HepG2 (cell line): ENCODE data around the gene GNAZ. TPM values are rescaled to one million over a fixed set of nuclear protein-coding genes. Genes with fewer than 3 reads are reported as not detected.
A peak's percentile ranks its signal among the peaks of the same experiment; 100 is the strongest.

ENCODE experiments used
- ATAC-seq: fragments of 200-7000 bp; cut with Tn5 transposase; 3 replicates; pipeline ENCODE4 v1.9.1; 2020; ENCODE audit warnings: mild to moderate bottlenecking, moderate library complexity
- BruUV-seq: library from RNA; stranded (reverse); fragments of 400-500 nt; replicated peaks from 2 replicates; lab custom pipeline; 2021; lab: Mats Ljungman, UMichigan
- CTCF ChIA-PET: fragments of 300-600 bp; formaldehyde crosslinking; extraction: SDS; loops from one replicate; lab custom pipeline; 2021; ENCODE audit warnings: low total read pairs, inconsistent platforms, low intra/inter-chr PET ratio; lab: Yijun Ruan, JAX
- POLR2A ChIA-PET: fragments of 350-600 bp; sonication (Branson Sonifier 250); formaldehyde crosslinking; loops from one replicate; lab custom pipeline; 2020; ENCODE audit warnings: antibody characterized with exemption, inconsistent platforms; lab: Yijun Ruan, JAX
- DNase-seq: peaks from one replicate; pipeline ENCODE4 v3.0.0-alpha.2; 2015; ENCODE audit warnings: low spot score
- FAIRE-seq: peaks from 3 replicates; lab custom pipeline; 2011; peaks lifted over from hg19 to GRCh38; lab: Jason Lieb, UNC
- H2AFZ ChIP-seq: one replicate; pipeline ENCODE4 v1.6.1; 2011; ENCODE audit warnings: low read length, inconsistent platforms
- H3K27ac ChIP-seq: fragments of 300-600 bp; 3 replicates; pipeline ENCODE4 v1.8.0; 2011; ENCODE audit warnings: mixed run types, mild to moderate bottlenecking, mixed read lengths, low read length, inconsistent platforms; ENCODE audit not compliant: insufficient read depth; ENCODE audit errors: extremely low read length
- H3K27me3 ChIP-seq, 2 experiments: fragments of 200-600 bp in 1 of 2; 2 replicates in 1 of 2; 3 replicates in 1 of 2; pipeline versions ENCODE4 v1.6.0 to v1.8.0; 2011; ENCODE audit warnings: low read length in 2 of 2, mild to moderate bottlenecking in 2 of 2, moderate library complexity in 2 of 2, inconsistent platforms in 1 of 2; ENCODE audit not compliant: insufficient read depth in 2 of 2, control insufficient read depth in 1 of 2
- H3K36me3 ChIP-seq, 2 experiments: fragments of 200-600 bp in 1 of 2; replicated peaks in 1 of 2; 2 replicates in 1 of 2; 3 replicates in 1 of 2; pipeline versions ENCODE4 v1.5.1 to v1.8.0; 2011; ENCODE audit warnings: low read length in 2 of 2, inconsistent platforms in 1 of 2; ENCODE audit not compliant: insufficient read depth in 2 of 2, control insufficient read depth in 1 of 2
- H3K4me1 ChIP-seq: 2 replicates; pipeline ENCODE4 v1.5.1; 2012; ENCODE audit warnings: low read length, inconsistent platforms; ENCODE audit not compliant: insufficient read depth
- H3K4me2 ChIP-seq: 2 replicates; pipeline ENCODE4 v1.6.0; 2011; ENCODE audit warnings: low read depth, low read length, inconsistent platforms
- H3K4me3 ChIP-seq, 3 experiments: fragments of 200-600 bp in 1 of 3; sonication (generic), shearing (Covaris generic) in 1 of 3; replicated peaks in 1 of 3; 2 replicates each; pipeline ENCODE4 v1.5.1; 2011 to 2016; ENCODE audit warnings: low read length in 3 of 3, inconsistent platforms in 2 of 3, low read depth in 2 of 3, mild to moderate bottlenecking in 2 of 3, control low read depth in 1 of 3, mixed read lengths in 1 of 3; ENCODE audit not compliant: insufficient read depth in 1 of 3
- H3K79me2 ChIP-seq: one replicate; pipeline ENCODE4 v1.6.1; 2011; ENCODE audit warnings: low read length, inconsistent platforms; ENCODE audit not compliant: insufficient read depth
- H3K9ac ChIP-seq: 2 replicates; pipeline ENCODE4 v1.6.0; 2011; ENCODE audit warnings: mild to moderate bottlenecking, low read depth, low read length, inconsistent platforms; ENCODE audit not compliant: insufficient read depth
- H3K9me3 ChIP-seq: 2 replicates; pipeline ENCODE4 v1.5.1; 2012; ENCODE audit warnings: mild to moderate bottlenecking, low read length
- H4K20me1 ChIP-seq: 2 replicates; pipeline ENCODE4 v1.6.0; 2011; ENCODE audit warnings: inconsistent platforms, mild to moderate bottlenecking, low read length, moderate library complexity; ENCODE audit not compliant: insufficient read depth
- AGO2 ChIP-seq: fragments of 200-400 bp; formaldehyde crosslinking; optimal IDR thresholded peaks from 2 replicates; pipeline ENCODE3; 2017; ENCODE audit warnings: mild to moderate bottlenecking, low read depth, low read length, moderate library complexity
- GLMP ChIP-seq: sonication (generic); formaldehyde crosslinking; IDR thresholded peaks from 2 replicates; pipeline ENCODE4 v1.9.0; 2021; ENCODE audit warnings: missing genetic modification reagents, mild to moderate bottlenecking, borderline replicate concordance
- HNRNPUL1 ChIP-seq: fragments of 200-400 bp; formaldehyde crosslinking; IDR thresholded peaks from 2 replicates; pipeline ENCODE4 v1.6.1; 2017; ENCODE audit warnings: low read depth, mild to moderate bottlenecking, low read length, moderate library complexity
- IRX3 ChIP-seq: sonication (generic); formaldehyde crosslinking; IDR thresholded peaks from 2 replicates; pipeline ENCODE4 v1.8.1; 2023; ENCODE audit warnings: mild to moderate bottlenecking, low read depth, missing genetic modification reagents, borderline replicate concordance
- PBX2 ChIP-seq: IDR thresholded peaks from 2 replicates; pipeline ENCODE4 v1.6.1; 2016; ENCODE audit warnings: control low read depth
- TARDBP ChIP-seq: sonication (generic); formaldehyde crosslinking; IDR thresholded peaks from 2 replicates; pipeline ENCODE4 v1.8.0; 2022; ENCODE audit warnings: mild to moderate bottlenecking, missing genetic modification reagents
- ZNF253 ChIP-seq: sonication (generic); formaldehyde crosslinking; IDR thresholded peaks from 2 replicates; pipeline ENCODE4 v1.8.0; 2022; ENCODE audit warnings: mild to moderate bottlenecking, missing genetic modification reagents, borderline replicate concordance
- ZNF441 ChIP-seq: sonication (generic); formaldehyde crosslinking; IDR thresholded peaks from 2 replicates; pipeline ENCODE4 v1.7.0; 2021; ENCODE audit warnings: missing genetic modification reagents, borderline replicate concordance
- ZNF615 ChIP-seq: sonication (generic); formaldehyde crosslinking; IDR thresholded peaks from 2 replicates; pipeline ENCODE4 v1.5.0; 2020; ENCODE audit warnings: mild to moderate bottlenecking, missing genetic modification reagents, borderline replicate concordance
- ZNF83 ChIP-seq: sonication (generic); formaldehyde crosslinking; IDR thresholded peaks from 2 replicates; pipeline ENCODE4 v1.4.0; 2020; ENCODE audit warnings: missing genetic modification reagents, mild to moderate bottlenecking, borderline replicate concordance
- WGBS: methylation state at CpG from one replicate; pipeline ENCODE4 v1.1.6; 2017; ENCODE audit warnings: low lambda C conversion rate; 5-methylcytosine and 5-hydroxymethylcytosine counted together
- in situ Hi-C: cut with HindIII; loops from 2 replicates; pipeline ENCODE4 v1.10.0; 2017; ENCODE audit warnings: low pct_unique_long_range_greater_than_20kb; ENCODE audit not compliant: extremely low pct_ligation_motif_present
- intact Hi-C: fragments of 100-400 bp; cut with micrococcal nuclease; formaldehyde crosslinking; loops from one replicate; pipeline ENCODE4 v1.10.0; 2022; ENCODE audit not compliant: unreplicated experiment
- polyA plus RNA-seq, 8 experiments: library from polyadenylated mRNA; depleted of rRNA in 3 of 8; stranded (reverse) in 7 of 8; unstranded in 1 of 8; fragments of >200 nt; fragmentation: Illumina TruSeq in 4 of 8; extraction: Trizol in 4 of 8; gene quantifications; 2 replicates each; pipeline versions ENCODE4 v1.2.1 to v1.2.3, GENCODE V29; 2011 to 2016; ENCODE audit warnings: low read depth in 4 of 8, missing spikeins in 1 of 8, mixed read lengths in 1 of 8; ENCODE audit not compliant: insufficient read depth in 1 of 8
- total RNA-seq, 5 experiments: library from RNA; depleted of rRNA; stranded (reverse); fragments of >200 nt; fragmentation: Illumina TruSeq; extraction: Trizol; gene quantifications; 2 replicates each; pipeline ENCODE4 v1.2.3, GENCODE V29; 2016; ENCODE audit warnings: low read depth in 1 of 5
- TF ChIP-seq, protein P1 (sequence below): sonication (generic); formaldehyde crosslinking; IDR thresholded peaks from 2 replicates; pipeline ENCODE4 v1.9.0; 2021; ENCODE audit warnings: missing genetic modification reagents, borderline replicate concordance

Gene GNAZ
- total and polyA plus RNA-seq, 2 of the 13 experiments (the other 11 are each of a cell fraction or from before 2014, with no cell fraction given): 11.4 to 22.3 TPM

- FAIRE-seq (no peak), ATAC-seq (no peak)
- in situ Hi-C loops: no loop called here
Observed at GRCh38 chr22:23086263-23086662, 15.9 kb downstream of the GNAZ start.

DNA sequence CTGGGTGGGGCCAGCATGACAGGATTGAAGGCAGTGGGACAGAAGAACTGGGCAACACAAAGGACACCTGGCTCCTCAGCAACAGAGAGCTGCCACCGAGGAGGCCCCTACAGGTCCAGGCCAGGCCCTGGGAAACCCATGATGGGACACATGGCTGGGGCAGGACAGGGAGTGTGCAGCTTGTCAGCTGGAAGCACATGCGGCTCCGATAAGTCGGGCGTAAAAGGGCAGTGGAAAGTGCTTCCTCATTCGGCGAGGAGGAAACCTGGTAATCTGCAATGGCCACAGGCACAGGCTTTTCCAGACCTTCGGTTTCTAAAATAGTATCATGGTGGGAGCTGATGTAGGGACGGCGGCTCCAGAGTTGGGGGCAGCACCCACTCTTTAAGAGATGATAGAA lies 16.5 kb downstream of the GNAZ start:
- TF ChIP-seq PBX2 (CRISPR knock-in tag): no peak
- no peak for TF ChIP-seq ZNF253
- TF ChIP-seq ZNF83 (CRISPR knock-in tag): no peak
- TF ChIP-seq HNRNPUL1: no peak
- no peak for TF ChIP-seq ZNF615 (CRISPR knock-in tag)
- TF ChIP-seq, protein P1, sequence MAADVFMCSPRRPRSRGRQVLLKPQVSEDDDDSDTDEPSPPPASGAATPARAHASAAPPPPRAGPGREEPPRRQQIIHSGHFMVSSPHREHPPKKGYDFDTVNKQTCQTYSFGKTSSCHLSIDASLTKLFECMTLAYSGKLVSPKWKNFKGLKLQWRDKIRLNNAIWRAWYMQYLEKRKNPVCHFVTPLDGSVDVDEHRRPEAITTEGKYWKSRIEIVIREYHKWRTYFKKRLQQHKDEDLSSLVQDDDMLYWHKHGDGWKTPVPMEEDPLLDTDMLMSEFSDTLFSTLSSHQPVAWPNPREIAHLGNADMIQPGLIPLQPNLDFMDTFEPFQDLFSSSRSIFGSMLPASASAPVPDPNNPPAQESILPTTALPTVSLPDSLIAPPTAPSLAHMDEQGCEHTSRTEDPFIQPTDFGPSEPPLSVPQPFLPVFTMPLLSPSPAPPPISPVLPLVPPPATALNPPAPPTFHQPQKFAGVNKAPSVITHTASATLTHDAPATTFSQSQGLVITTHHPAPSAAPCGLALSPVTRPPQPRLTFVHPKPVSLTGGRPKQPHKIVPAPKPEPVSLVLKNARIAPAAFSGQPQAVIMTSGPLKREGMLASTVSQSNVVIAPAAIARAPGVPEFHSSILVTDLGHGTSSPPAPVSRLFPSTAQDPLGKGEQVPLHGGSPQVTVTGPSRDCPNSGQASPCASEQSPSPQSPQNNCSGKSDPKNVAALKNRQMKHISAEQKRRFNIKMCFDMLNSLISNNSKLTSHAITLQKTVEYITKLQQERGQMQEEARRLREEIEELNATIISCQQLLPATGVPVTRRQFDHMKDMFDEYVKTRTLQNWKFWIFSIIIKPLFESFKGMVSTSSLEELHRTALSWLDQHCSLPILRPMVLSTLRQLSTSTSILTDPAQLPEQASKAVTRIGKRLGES: no peak
- no peak for TF ChIP-seq IRX3 (CRISPR knock-in tag)
- ATAC-seq (no peak), FAIRE-seq (no peak), DNase-seq (no peak)
- Histone ChIP-seq H3K27ac (no peak overlapping the region), H3K79me2 (peaks cover 6% of the 10 kb centered on the region), H3K9me3 (no peaks in the 10 kb centered on the region), H4K20me1 (peaks cover 5% of the 10 kb centered on the region; the same call in 1 of the 2 replicates), H3K36me3 (peaks cover 0 to 2% of the 10 kb centered on the region in 2 experiments; a peak in 1 of 5 replicates), H3K9ac (no peak overlapping the region), H3K4me1 (peaks cover 44% of the 10 kb centered on the region), H3K27me3 (no peaks in the 10 kb centered on the region), H3K4me3 (no peak overlapping the region), H3K4me2 (no peak overlapping the region), H2AFZ (no peak overlapping the region)
- 99% methylated on average over 10 of the region's 10 CpGs for WGBS
- intact Hi-C loops: no loop called here
- no TSS peak for BruUV-seq
- ChIA-PET CTCF (no interaction called here), POLR2A (interaction anchor here (1.1 kb wide), 1 partner anchor 11 kb away, joined by 3 read pairs; no protein-coding TSS in a partner anchor)
- in situ Hi-C loops: no loop called here

More at GRCh38 chr22:23086263-23086662, 15.9 kb downstream of the GNAZ start:
- Histone ChIP-seq H4K20me1 (peaks cover 2% of the 10 kb centered on the region; the same call in 1 of the 2 replicates), H3K4me3 (no peak overlapping the region), H2AFZ (no peak overlapping the region), H3K27me3 (no peaks in the 10 kb centered on the region), H3K9me3 (no peaks in the 10 kb centered on the region), H3K4me2 (no peak overlapping the region), H3K27ac (no peak overlapping the region), H3K4me1 (peaks cover 46% of the 10 kb centered on the region), H3K36me3 (peaks cover 0 to 2% of the 10 kb centered on the region in 2 experiments; a peak in 1 of 5 replicates), H3K79me2 (peaks cover 8% of the 10 kb centered on the region), H3K9ac (no peak overlapping the region)
- ChIA-PET POLR2A (interaction anchor here (1.1 to 1.7 kb wide), 2 partner anchors 10 to 11 kb away, joined by 3 to 6 read pairs; no protein-coding TSS in a partner anchor), CTCF (no interaction called here)
- DNase-seq: no peak
- TF ChIP-seq AGO2: peak; percentile 30
- TF ChIP-seq ZNF441 (CRISPR knock-in tag): no peak
- TF ChIP-seq TARDBP (CRISPR knock-in tag): no peak
- TF ChIP-seq GLMP (CRISPR knock-in tag): no peak
- 100% methylated on average over 1 of the region's 12 CpGs for WGBS
- BruUV-seq: no TSS peak
- intact Hi-C loops: no loop called here
